ENCODE data around the gene GPR63. TPM values are rescaled to one million over a fixed set of nuclear protein-coding genes. Genes with fewer than 3 reads are reported as not detected.

Gene GPR63
- total and polyA plus RNA-seq, 2 of the 4 experiments (the other 2 are of a cell fraction), result 0.36 to 0.44 TPM

DNA sequence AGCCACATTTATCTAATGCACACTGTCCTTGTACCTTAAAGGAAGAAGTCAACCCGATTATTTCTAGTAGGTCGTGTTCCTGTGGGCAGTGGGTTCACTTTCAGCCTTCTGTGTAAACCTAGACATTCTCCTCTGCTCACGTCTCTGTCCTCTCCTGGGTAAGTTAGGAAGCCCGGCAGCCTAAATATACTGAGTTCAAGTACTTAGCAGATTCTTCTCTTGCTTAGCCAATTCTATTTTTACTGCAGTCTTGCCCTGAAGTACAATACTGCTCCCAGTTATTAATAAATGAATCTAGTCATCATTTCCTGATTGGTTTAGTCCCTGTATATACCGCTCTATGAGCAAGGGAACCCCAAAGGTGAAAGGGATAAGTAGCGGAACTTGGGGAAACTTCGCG, 14.6 kb upstream of the GPR63 start:
- H3K4me2 ChIP-seq (ENCODE audit: low read depth, low read length), result no peak overlapping the region
- BruUV-seq (replicated peaks), result no TSS peak
- no peaks in the 10 kb centered on the region for H3K79me1 ChIP-seq (ENCODE audit: low read depth in 1 of 2, low read length in 2 of 2)
- no peaks in the 10 kb centered on the region; the same call in 1 of the 2 replicates for H3K27me3 ChIP-seq (ENCODE audit: control insufficient read depth, insufficient read depth, low read length)
- H3K4ac ChIP-seq (ENCODE audit: low read depth, low read length), result no peak overlapping the region
- no peak overlapping the region for H2AK9ac ChIP-seq (replicated peaks; ENCODE audit: low read depth, low read length, poor library complexity)
- ChIA-PET CTCF (no interaction called here), POLR2A (ENCODE audit: unreplicated experiment) (no interaction called here)
- intact Hi-C loops (cut with micrococcal nuclease), result no loop called here
- H4K20me1 ChIP-seq (ENCODE audit: insufficient read depth, low read length), result no peaks in the 10 kb centered on the region
- TF ChIP-seq MXI1 (IDR thresholded peaks at IDR 0.05; ENCODE audit: borderline replicate concordance, low read depth, low read length) (no peak), CEBPB (IDR thresholded peaks at IDR 0.05; ENCODE audit: low read depth, low read length) (no peak), RFX5 (IDR thresholded peaks at IDR 0.05; ENCODE audit: low read depth, low read length) (no peak), RCOR1 (IDR thresholded peaks at IDR 0.05; ENCODE audit: insufficient replicate concordance, low read length) (no peak), POLR2A (IDR thresholded peaks at IDR 0.05; ENCODE audit: low read depth, low read length) (no peak), BHLHE40 (IDR thresholded peaks at IDR 0.05; ENCODE audit: low read depth, low read length) (no peak), NFE2L2 (IDR thresholded peaks at IDR 0.05; ENCODE audit: low read depth, low read length) (no peak), MAZ (IDR thresholded peaks at IDR 0.05; ENCODE audit: borderline replicate concordance, low read depth, low read length) (no peak), FOS (IDR thresholded peaks at IDR 0.05; ENCODE audit: low read depth, low read length) (no peak), SMC3 (IDR thresholded peaks at IDR 0.05; ENCODE audit: low read depth, low read length) (no peak), MAFK (IDR thresholded peaks at IDR 0.05; ENCODE audit: low read depth, low read length) (no peak), CHD1 (IDR thresholded peaks at IDR 0.05; ENCODE audit: low read depth, low read length) (no peak), RAD21 (IDR thresholded peaks at IDR 0.05; ENCODE audit: low read length) (no peak)
- TF ChIP-seq, protein P1, sequence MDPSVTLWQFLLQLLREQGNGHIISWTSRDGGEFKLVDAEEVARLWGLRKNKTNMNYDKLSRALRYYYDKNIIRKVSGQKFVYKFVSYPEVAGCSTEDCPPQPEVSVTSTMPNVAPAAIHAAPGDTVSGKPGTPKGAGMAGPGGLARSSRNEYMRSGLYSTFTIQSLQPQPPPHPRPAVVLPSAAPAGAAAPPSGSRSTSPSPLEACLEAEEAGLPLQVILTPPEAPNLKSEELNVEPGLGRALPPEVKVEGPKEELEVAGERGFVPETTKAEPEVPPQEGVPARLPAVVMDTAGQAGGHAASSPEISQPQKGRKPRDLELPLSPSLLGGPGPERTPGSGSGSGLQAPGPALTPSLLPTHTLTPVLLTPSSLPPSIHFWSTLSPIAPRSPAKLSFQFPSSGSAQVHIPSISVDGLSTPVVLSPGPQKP (IDR thresholded peaks at IDR 0.05; ENCODE audit: borderline replicate concordance, low read depth, low read length), result no peak
- TF ChIP-seq, protein P2, sequence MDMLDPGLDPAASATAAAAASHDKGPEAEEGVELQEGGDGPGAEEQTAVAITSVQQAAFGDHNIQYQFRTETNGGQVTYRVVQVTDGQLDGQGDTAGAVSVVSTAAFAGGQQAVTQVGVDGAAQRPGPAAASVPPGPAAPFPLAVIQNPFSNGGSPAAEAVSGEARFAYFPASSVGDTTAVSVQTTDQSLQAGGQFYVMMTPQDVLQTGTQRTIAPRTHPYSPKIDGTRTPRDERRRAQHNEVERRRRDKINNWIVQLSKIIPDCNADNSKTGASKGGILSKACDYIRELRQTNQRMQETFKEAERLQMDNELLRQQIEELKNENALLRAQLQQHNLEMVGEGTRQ (IDR thresholded peaks at IDR 0.05; ENCODE audit: low read depth, low read length), result no peak
- TF ChIP-seq, protein P3, sequence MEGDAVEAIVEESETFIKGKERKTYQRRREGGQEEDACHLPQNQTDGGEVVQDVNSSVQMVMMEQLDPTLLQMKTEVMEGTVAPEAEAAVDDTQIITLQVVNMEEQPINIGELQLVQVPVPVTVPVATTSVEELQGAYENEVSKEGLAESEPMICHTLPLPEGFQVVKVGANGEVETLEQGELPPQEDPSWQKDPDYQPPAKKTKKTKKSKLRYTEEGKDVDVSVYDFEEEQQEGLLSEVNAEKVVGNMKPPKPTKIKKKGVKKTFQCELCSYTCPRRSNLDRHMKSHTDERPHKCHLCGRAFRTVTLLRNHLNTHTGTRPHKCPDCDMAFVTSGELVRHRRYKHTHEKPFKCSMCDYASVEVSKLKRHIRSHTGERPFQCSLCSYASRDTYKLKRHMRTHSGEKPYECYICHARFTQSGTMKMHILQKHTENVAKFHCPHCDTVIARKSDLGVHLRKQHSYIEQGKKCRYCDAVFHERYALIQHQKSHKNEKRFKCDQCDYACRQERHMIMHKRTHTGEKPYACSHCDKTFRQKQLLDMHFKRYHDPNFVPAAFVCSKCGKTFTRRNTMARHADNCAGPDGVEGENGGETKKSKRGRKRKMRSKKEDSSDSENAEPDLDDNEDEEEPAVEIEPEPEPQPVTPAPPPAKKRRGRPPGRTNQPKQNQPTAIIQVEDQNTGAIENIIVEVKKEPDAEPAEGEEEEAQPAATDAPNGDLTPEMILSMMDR (conservative IDR thresholded peaks at IDR 0.05; ENCODE audit: low read depth, low read length), result no peak
- WGBS, 2 experiments (ENCODE audit: extremely low coverage in 2 of 2, insufficient read length in 1 of 2), result no CpG with 5 or more reads among the region's 8 CpGs
- no peak overlapping the region for H3K27ac ChIP-seq (ENCODE audit: insufficient read depth, low read length)
- dilution Hi-C loops (cut with HindIII; ENCODE audit: low sequenced_read_pairs, unreplicated experiment), result no loop called here
- no peak overlapping the region for H3K4me3 ChIP-seq (ENCODE audit: insufficient read depth, low read depth, low read length)
- H4K91ac ChIP-seq (ENCODE audit: insufficient read depth, low read depth, low read length), result no peak overlapping the region
- H4K5ac ChIP-seq (ENCODE audit: low read depth, low read length), result no peak overlapping the region
- H3K18ac ChIP-seq (ENCODE audit: low read depth, low read length), result no peak overlapping the region
- H3K9me3 ChIP-seq (ENCODE audit: control insufficient read depth, insufficient read depth, low read length), result no peaks in the 10 kb centered on the region
- in situ Hi-C loops (cut with MboI; ENCODE audit: low sequenced_read_pairs), result no loop called here
- no peak overlapping the region for H2BK20ac ChIP-seq (ENCODE audit: low read depth, low read length)
- H2AK5ac ChIP-seq (ENCODE audit: low read depth, low read length), result no peak overlapping the region
- no peak overlapping the region for H3K23ac ChIP-seq (ENCODE audit: low read depth, low read length)
- no peak overlapping the region for H3K56ac ChIP-seq (ENCODE audit: extremely low read depth, insufficient read depth, low read length)
- DNase-seq, result no peak
- no peaks in the 10 kb centered on the region for H3K9me1 ChIP-seq (ENCODE audit: insufficient read depth, low read length)
- H2BK120ac ChIP-seq (ENCODE audit: low read depth, low read length), result no peak overlapping the region
- H4K8ac ChIP-seq (ENCODE audit: low read depth in 2 of 2, low read length in 2 of 2), result no peak overlapping the region
- no peak overlapping the region for H2BK5ac ChIP-seq (ENCODE audit: low read depth, low read length, poor library complexity, severe bottlenecking)
- no peaks in the 10 kb centered on the region for H3K4me1 ChIP-seq (ENCODE audit: control insufficient read depth, insufficient read depth, low read length)
- H3K14ac ChIP-seq (replicated peaks; ENCODE audit: low read depth, low read length), result no peak overlapping the region
- H2BK15ac ChIP-seq (ENCODE audit: low read depth, low read length), result no peak overlapping the region
- no peak overlapping the region for H2AFZ ChIP-seq (replicated peaks; ENCODE audit: low read length, poor library complexity)
- ATAC-seq (ENCODE audit: low read depth), result no peak
- no peak overlapping the region for H3K9ac ChIP-seq (ENCODE audit: low read depth, low read length)
- H3K36me3 ChIP-seq (ENCODE audit: control insufficient read depth, insufficient read depth, low read length), result no peaks in the 10 kb centered on the region
